Kidney tubule cell (primary cell): Measurements from ENCODE around the gene TENT5A.
"Not testable (repeated sequence)": the region's sequence is repeated elsewhere in the genome, so short reads cannot be mapped to it uniquely, and the experiment has no call there.

Source experiments
- DNase-seq: peaks from one replicate; pipeline ENCODE4 v3.0.0-alpha.2; 2018; ENCODE audit warnings: low spot score

Gene TENT5A

GRCh38 chr6:81752084-81752920 is at the start of gene TENT5A:
Gene TENT5A, minus strand, starts transcription at chr6:81752681. Its CDS starts 540 bp downstream, at chr6:81752141.
- peak; percentile 87 for DNase-seq

DNA sequence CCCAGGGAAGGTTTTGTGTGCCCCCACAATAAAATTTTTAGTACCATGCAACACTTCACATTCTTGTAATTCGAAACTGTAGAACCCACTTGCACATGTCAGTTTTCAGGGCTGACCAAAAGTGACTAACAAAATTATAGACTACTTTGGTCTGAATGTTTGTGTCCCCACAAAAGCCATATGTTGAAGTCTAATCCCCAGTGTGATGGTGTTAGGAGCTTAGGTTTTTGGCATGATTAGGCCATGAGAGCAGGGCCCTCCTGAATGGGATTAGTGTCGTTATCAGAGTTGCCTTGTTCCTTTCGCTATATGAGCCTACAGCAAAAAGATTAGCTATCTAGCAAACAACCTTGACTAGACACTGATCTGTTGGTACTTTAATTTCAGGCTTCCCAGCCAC is 49.0 kb upstream of the TENT5A start:
- DNase-seq, result no peak

DNA sequence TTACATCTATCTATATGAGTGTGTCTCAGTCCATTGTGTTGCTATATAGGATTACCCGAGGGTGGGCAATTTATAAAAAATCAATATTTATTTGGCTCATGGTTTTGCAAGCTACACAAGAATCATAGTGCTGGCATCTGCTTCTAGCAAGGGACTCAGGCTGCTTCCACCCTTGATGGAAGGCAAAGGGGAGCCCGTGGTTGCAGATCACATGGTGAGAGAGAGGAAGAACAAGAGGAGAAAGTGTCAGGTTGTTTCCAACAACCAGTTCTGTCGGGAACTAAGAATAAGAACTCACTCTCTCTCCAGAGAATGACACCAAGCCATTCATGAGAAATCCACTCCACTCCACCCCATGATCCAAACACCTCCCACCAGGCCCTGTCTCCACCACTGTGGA is 48.2 kb upstream of the TENT5A start:
- DNase-seq, result no peak

- no peak for DNase-seq
Measured at GRCh38 chr6:81799323-81799722, 46.8 kb upstream of the TENT5A start.

GRCh38 chr6:81797591-81797990 is 45.1 kb upstream of the TENT5A start:
- DNase-seq, result no peak

GRCh38 chr6:81795890-81796289 is 43.4 kb upstream of the TENT5A start:
- DNase-seq, result no peak

GRCh38 chr6:81793821-81794475 is 41.5 kb upstream of the TENT5A start:
- DNase-seq, result peak; percentile 10

DNA sequence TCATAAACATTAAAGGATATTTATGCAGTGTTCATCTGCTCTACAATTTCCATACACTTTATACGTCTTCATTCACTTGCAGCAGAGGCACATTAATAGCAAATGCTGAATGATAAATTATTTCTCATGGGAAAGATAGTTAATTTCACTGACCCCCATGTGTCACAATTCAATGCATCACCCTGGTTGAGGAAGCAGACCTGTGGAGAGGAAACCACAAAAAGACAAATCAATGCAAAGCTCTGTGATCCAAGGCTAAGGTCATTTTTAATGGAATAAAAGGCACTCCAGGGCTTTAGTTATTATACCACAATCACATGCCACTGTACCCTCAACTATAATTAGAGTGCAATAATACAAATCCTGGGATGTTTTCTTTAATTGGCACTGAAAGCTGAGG is 40.3 kb upstream of the TENT5A start:
- DNase-seq, result peak; percentile 37

DNA sequence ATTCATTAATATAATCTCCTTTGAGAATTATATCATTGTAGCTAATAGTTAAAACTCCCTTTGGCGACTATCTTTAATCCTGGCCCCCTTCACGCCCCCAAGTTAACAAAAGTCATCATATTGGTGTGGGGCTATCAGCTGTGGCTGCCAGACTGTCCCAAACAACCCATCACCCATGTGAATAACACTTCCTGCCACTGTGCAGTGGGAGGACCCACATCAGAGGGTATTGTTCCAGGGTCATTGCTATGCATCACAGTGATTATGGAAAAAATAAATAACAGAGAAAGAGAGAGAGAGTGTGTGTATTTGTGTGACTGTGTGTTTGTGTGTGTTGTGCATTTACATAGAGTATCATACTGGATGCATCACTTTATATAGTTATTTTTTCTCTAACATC is 39.3 kb upstream of the TENT5A start:
- DNase-seq, result no peak

- DNase-seq, result no peak
Measured at GRCh38 chr6:81790034-81790433, 37.6 kb upstream of the TENT5A start.

DNA sequence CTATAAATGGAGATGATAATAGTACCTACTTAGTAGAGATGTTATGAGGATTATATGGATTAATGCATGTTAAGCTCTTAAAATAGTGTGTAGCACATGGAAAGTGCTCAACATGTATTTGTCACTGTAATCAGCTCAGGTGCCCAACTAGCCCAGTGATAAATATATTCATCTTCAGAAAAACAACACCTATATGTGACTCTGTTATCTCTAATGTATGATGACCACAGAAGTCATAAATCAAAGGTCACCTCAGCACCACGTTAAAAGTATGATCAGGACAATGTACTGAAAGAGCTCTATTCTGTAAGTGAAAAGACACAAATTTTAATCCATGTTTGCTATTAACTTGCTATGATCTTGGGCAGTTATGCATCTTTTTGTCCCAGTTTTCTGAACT is 36.8 kb upstream of the TENT5A start:
- DNase-seq, result no peak

DNA sequence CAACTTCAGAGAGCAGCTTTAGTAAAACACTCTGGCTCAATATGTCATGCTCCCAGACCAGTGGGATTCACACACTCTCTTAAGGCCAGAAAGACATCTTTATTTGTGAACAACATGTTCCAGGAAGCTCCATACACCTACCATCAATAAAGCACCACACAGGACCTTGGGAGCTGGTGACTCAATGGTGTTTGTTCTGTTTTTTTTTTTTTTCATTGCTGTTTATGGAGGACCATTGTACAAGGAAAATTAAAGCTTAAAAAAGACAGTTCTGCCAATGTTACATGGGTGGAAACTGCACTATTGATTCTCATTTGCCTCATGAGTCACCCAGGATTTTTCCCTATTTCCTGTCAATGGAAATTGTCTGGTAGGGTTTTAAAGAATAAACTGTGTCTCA is 36.3 kb upstream of the TENT5A start:
- peak; percentile 7 for DNase-seq

DNA sequence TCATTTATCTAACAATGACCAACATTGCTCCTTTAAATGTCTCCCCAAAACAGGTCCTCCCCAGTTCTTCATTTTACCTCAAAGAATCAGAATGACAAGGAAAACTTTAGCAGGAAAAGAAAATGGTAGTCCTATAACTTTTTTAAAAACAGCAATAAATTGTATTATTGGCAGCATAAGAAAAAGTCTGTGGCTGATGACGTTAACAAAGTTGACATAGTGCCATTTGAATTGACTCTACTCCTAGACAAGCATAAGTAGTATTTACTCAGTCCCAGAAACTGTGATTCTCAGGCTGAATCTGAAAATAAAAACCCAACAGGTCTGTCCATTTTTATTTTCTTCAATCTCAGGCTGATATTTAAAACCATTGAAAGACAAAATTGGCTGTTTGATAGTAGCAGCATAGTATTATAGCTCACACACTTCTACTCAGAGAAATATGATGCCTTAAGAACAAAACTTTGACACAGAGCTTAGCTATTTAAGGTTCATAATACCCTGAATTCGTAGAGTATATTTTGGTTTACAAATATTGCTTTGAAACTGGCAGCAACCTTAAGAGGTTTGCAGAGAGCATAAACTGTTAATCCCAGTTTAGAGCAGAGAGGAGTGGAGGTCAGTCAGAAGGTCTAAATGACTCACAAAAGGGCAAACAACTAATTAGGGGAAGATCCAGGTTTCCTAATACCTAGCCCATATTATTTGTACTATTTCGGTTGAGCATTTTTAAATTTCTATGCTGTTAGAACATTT is 35.0 kb upstream of the TENT5A start:
- DNase-seq, result no peak

GRCh38 chr6:81786150-81786549 is 33.7 kb upstream of the TENT5A start:
- DNase-seq, result no peak

GRCh38 chr6:81785377-81785776 is 32.9 kb upstream of the TENT5A start:
- no peak for DNase-seq

GRCh38 chr6:81783893-81784292 is 31.4 kb upstream of the TENT5A start:
- no peak for DNase-seq

GRCh38 chr6:81781624-81782023 is 29.1 kb upstream of the TENT5A start:
- no peak for DNase-seq

GRCh38 chr6:81777586-81778268 is 25.2 kb upstream of the TENT5A start:
- DNase-seq, result no peak

- not testable (repeated sequence) for DNase-seq
Measured at GRCh38 chr6:81776219-81776618, 23.7 kb upstream of the TENT5A start.

GRCh38 chr6:81774542-81774941 is 22.1 kb upstream of the TENT5A start:
- peak; percentile 66 for DNase-seq

GRCh38 chr6:81773887-81774286 is 21.4 kb upstream of the TENT5A start:
- DNase-seq, result no peak

- DNase-seq, result peak; percentile 76
Measured at GRCh38 chr6:81772741-81773140, 20.3 kb upstream of the TENT5A start.
